ENCODE data around the gene CHAD.
"Not testable (repeated sequence)": the region's sequence is repeated elsewhere in the genome, so short reads cannot be mapped to it uniquely, and the experiment has no call there.

Gene CHAD

DNA sequence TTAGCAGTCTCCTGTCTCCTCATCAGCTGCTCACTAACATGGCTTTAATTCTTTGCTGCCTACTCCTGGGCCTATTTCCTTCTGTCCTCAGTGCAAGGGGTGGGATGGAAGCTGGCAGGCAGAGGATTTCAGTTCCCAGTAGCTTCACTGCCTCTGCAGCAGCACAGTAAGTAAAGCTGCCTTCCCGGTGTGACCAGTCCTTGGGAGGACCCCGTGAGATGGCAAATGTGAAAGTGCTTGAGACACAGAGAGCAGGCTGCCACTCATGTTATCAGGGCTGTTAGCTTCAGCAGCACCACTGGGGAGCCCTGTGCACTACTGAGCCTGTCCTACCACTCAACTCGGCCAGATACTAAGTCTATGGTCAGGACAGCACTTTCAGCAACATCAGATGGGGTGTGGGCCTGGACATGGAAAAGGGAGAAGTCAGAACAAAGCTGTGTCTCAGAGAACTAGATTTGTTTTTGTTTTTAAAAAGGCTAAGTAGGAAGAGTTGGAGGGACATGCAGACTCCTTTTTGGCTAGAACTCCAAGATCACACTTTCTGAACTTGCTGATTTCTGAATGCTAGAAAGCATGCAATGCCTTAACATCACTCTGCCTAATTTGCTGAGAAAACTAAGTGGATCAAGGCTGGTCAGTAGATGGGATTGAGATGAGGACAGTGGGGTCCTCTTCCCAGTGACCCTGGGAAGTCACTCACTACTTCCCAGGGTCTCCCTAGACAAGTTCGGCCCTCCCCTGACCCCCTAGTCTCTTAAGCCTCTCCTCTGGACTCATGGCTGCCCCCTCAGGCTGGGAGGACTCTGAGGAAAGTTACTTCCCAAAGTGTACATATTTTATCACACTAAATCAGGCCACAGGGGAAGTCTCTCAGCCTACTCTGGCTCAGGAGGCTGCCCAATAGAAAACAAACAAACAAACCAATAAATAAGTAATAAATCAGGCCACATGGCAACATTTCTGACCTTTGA lies 41.6 kb downstream of the CHAD start:
- DNase-seq: peak in 5 of 14 donors; percentile 2 to 31 (median 10)

DNA sequence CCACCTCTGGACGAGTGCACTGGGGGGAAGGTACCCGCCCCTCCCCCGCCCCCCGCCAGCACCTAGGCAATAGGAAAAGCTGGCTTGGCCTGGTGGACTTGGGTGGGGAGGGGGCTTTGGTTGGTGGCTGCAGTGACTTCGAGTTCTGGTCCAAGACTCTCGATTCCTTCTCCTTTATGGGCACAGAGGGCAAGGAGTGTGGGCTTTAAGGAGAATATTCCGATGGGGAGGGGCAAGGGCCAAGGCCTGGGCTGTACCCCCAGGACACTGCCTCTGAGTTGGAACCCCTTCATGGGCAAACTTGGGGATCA lies 42.3 kb downstream of the CHAD start:
- no peak for DNase-seq

DNA sequence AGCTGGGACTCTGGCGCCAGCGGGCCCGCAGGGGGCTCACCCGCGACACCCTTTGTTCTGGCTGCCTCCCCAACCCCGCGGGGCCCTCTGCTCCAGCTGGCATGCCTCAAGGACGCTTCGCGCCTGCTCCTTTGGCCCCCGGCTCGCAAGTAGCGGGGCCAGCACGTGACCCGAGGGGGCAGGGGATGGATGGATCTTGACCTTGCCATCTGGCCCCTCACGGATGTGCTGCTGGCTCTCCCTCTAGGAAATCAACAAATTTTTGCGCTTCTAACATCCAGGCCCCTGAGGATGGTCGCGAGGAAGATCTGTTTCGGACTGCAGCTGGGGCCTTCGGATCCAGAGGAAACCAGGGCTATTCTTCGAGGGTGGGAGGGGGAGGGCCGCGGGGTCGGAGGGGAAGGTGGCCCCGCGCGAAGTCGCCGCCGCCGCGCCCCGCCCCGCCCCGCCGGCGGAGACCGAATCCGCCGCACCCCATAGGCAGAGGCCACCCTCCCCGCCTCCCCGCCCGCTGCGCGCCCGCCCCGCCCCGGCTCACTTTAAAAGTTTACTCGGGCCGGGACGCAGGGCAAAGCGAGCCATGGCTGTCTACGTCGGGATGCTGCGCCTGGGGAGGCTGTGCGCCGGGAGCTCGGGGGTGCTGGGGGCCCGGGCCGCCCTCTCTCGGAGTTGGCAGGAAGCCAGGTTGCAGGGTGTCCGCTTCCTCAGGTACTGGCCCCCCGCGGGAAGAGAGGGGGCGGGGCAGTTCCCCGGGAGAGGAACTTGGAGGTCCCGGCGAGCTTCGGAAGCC lies 42.8 kb downstream of the CHAD start, which contains the start of gene ACSF2:
ACSF2 (plus strand) TSS at position 537 of the 790 bp plus-strand sequence; CDS start at position 581, 44 bp downstream.
- DNase-seq: peak in 9 of 14 donors; percentile 19 to 73 (median 48)

- DNase-seq: no peak
These were observed 43.5 kb downstream of the CHAD start for GRCh38 chr17:50424996-50425681.

DNA sequence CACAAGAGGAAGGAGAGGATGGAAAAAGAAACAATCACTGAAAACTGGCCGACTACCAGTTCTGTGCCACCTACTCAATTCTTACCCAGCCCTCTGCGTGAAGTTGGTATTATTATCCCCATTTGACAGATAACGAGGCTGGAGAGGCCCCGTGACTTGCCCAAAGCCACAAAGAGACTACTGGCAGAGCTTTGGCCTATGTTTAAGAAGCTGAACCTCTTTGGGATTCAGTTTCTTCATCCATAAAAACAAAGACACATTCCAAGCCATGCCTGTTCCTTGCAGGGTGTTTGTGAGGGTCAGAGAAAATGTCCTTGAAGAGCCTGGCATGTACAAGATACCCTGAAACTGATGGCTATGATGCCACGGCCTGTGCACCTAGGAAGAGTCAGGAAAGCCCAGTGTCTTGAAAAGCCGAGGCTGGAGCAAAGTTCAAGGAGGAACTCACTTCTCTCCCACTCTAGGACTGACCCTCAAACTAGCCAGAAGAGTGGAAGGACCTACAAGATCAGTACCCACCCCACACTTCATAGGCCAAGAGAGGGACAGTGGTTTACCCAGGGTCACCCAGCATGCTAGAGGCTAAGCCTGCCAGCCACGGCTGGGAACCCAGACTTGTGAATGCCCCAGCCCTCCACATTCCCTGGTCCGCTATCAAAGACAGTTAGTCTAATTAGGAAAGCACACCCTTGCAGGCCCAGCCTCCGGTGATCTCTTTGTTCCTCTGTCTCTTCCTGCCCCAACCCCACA lies 44.3 kb downstream of the CHAD start:
- DNase-seq: no peak

GRCh38 chr17:50423553-50424159 lies 45.0 kb downstream of the CHAD start:
- peak in 1 of 14 donors; percentile 8 for DNase-seq

- DNase-seq: no peak
These were observed 45.9 kb downstream of the CHAD start for GRCh38 chr17:50422738-50423137.

- no peak for DNase-seq
These were observed 47.2 kb downstream of the CHAD start for GRCh38 chr17:50421308-50422051.

DNA sequence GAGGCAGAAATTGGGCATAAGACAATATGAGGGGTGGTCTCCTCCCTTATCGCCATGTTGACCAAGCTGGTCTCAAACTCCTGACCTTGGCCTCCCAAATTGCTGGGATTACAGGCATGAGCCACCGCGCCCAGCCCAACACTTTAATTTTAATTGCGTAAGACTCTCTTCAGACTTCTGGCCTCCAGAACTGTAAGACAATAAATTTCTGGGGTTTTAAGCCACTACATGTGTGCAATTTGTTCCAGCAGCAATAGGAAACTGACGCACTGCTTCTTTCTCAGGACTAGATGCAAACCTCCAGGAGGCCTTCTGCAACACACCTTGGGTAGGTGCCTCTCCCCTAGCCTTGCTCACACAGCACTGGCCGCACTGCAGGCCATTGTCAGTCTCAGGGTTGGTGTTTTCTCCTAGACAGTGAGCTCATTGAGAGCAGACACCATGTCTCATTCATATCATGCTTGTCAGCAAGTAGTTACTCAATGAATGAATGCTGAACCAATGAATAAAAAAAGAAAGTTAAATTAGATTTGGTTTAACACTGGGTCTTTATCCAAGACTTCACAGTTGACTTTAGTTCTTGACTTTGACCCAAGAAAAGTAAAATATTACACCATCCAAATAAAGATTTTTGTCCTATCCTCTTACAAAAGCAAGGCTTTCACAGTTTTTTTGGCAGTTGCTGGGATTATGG lies 48.1 kb downstream of the CHAD start:
- no peak for DNase-seq

DNA sequence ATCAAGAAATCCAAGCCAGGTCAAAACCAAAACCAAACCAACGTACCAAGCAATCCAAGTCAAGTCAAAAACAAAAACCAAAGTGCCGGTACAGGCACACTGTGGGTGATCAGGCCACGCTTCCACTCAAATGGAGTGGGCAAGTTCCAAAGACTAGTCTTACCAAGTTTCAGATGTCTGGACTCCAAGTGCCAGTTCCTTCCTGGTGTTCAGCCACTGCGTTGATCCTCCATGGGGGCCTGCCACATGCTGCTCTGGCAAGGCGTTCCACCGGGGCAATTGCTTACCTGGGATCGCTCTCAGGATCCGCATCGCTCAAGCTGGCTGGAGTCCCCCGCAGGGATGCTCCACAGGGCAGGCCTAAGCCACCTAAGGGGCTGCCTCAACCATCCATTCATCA lies 49.1 kb downstream of the CHAD start:
- DNase-seq: not testable (repeated sequence)

- DNase-seq: no peak
These were observed 53.9 kb downstream of the CHAD start for GRCh38 chr17:50414808-50415207.
